ENCODE measurements around the gene PTPRC. TPM values are rescaled to one million over a fixed set of nuclear protein-coding genes. Genes with fewer than 3 reads are reported as not detected.

PTPRC gene
- total and polyA plus RNA-seq, 2 donors (not counting 3 experiments of a cell fraction or from before 2014, with no cell fraction given): not detected

- H2AFZ ChIP-seq (ENCODE audit: low read depth, low read length): no peak overlapping the region
- H3K9me3 ChIP-seq (replicated peaks; ENCODE audit: control insufficient read depth, insufficient read depth, low read length): no peaks in the 10 kb centered on the region
- no peak overlapping the region for H3K27ac ChIP-seq (ENCODE audit: insufficient read depth, low read depth, low read length)
- intact Hi-C loops (cut with micrococcal nuclease): no loop called here
- DNase-seq (ENCODE audit: low read depth, low spot score): no peak
- H4K20me1 ChIP-seq (replicated peaks; ENCODE audit: control insufficient read depth, extremely low read depth, insufficient read depth, low read length): no peaks in the 10 kb centered on the region
- dilution Hi-C loops (cut with MboI; ENCODE audit: extremely low pct_ligation_motif_present, low sequenced_read_pairs): no loop called here
- POLR2A ChIA-PET: no interaction called here
- H3K4me2 ChIP-seq (ENCODE audit: insufficient read depth, low read length): no peak overlapping the region
- H3K36me3 ChIP-seq (ENCODE audit: control insufficient read depth in 2 of 2, extremely low read depth in 1 of 2, insufficient read depth in 2 of 2, low read length in 2 of 2): no peaks in the 10 kb centered on the region
- H3K9ac ChIP-seq (replicated peaks; ENCODE audit: extremely low read depth, insufficient read depth, low read length): no peak overlapping the region
- no peaks in the 10 kb centered on the region for H3K79me2 ChIP-seq (ENCODE audit: control insufficient read depth, insufficient read depth, low read length)
- H3K4me3 ChIP-seq (replicated peaks in 1 of 3; ENCODE audit: insufficient read depth in 1 of 3, low read depth in 1 of 3, low read length in 3 of 3): no peak overlapping the region
- CTCF ChIA-PET: interaction anchor here (0.7 kb wide), 1 partner anchor 77 kb away, joined by 4 read pairs; no protein-coding TSS in a partner anchor
- no peak for FAIRE-seq
- H3K9me1 ChIP-seq (replicated peaks; ENCODE audit: control insufficient read depth, extremely low read depth, insufficient read depth, low read length): no peaks in the 10 kb centered on the region
- H3K27me3 ChIP-seq (ENCODE audit: control insufficient read depth in 2 of 2, insufficient read depth in 2 of 2, low read length in 2 of 2): no peaks in the 10 kb centered on the region
- TF ChIP-seq FOS (IDR thresholded peaks at IDR 0.05; ENCODE audit: borderline replicate concordance, insufficient read depth, low read length) (no peak), JUN (IDR thresholded peaks at IDR 0.05; ENCODE audit: borderline replicate concordance, insufficient read depth, insufficient read length, low read depth) (no peak), GATA2 (IDR thresholded peaks at IDR 0.05; ENCODE audit: insufficient read depth, insufficient read length, low read depth, low read length) (no peak), EZH2 (IDR thresholded peaks at IDR 0.05; ENCODE audit: borderline replicate concordance, low read depth, low read length, severe bottlenecking) (no peak), POLR2A (IDR thresholded peaks at IDR 0.05; ENCODE audit: low read depth, low read length) (no peak), POLR2AphosphoS5 (IDR thresholded peaks at IDR 0.05; ENCODE audit: insufficient read depth, low read depth, low read length) (no peak), MYC (IDR thresholded peaks at IDR 0.05; ENCODE audit: low read depth, low read length) (no peak), MAX (IDR thresholded peaks at IDR 0.05; ENCODE audit: insufficient read depth, insufficient read length) (no peak)
- TF ChIP-seq, protein P1, sequence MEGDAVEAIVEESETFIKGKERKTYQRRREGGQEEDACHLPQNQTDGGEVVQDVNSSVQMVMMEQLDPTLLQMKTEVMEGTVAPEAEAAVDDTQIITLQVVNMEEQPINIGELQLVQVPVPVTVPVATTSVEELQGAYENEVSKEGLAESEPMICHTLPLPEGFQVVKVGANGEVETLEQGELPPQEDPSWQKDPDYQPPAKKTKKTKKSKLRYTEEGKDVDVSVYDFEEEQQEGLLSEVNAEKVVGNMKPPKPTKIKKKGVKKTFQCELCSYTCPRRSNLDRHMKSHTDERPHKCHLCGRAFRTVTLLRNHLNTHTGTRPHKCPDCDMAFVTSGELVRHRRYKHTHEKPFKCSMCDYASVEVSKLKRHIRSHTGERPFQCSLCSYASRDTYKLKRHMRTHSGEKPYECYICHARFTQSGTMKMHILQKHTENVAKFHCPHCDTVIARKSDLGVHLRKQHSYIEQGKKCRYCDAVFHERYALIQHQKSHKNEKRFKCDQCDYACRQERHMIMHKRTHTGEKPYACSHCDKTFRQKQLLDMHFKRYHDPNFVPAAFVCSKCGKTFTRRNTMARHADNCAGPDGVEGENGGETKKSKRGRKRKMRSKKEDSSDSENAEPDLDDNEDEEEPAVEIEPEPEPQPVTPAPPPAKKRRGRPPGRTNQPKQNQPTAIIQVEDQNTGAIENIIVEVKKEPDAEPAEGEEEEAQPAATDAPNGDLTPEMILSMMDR (IDR thresholded peaks at IDR 0.05; ENCODE audit: extremely low read depth in 1 of 2, insufficient read depth in 1 of 2, low read depth in 1 of 2, low read length in 2 of 2): no peak
- BruUV-seq (replicated peaks): no TSS peak
- H3K4me1 ChIP-seq (ENCODE audit: control insufficient read depth, extremely low read depth, insufficient read depth, low read length): no peaks in the 10 kb centered on the region
Measured at GRCh38 chr1:198612471-198613260, 26.2 kb upstream of the PTPRC start.
